ENCODE data around the gene HBM.
"Not testable (repeated sequence)": the region's sequence is repeated elsewhere in the genome, so short reads cannot be mapped to it uniquely, and the experiment has no call there.

The HBM gene

DNA sequence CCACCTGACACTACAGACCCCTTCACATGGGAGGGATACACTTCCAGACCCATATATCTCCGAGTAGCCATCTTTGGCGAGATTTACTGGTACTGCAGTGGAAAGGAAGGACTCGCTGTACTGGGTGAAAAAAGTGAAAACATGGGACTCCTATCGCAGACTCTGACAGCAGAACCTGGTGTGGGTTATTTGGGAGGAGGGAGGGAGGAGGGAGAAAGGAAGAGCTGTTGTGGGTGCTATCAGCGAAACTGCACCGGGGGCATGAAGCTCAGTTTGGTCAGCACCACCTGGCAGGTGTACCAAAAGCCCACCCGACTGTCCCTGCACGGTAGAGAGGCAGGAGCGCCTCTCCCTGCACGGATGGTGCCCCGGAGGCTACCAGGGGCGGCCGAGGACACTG is 19.4 kb downstream of the HBM start:
- no peak for ATAC-seq
- no peak for DNase-seq

- DNase-seq = no peak
- no peak for ATAC-seq
Observed at GRCh38 chr16:185691-186090, 19.9 kb downstream of the HBM start.

DNA sequence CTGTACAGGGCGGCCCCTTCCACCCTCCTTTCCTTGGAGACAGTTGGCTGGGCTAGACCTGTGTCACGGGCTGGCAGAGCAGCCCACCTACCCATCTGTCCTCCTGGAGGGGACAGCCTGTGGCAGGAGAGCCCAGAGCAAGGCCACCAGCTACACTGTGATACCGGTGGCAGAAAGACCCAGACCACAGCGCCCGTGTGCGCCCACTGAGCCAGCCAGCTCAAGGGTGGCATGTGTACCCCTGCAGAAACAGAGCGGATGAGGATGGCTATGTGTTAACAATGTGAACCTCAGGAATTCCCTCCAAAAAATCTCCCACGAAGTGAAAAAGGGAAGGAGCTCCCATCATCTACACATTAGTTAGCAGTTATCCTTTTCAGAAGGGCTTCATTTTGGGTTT is 21.6 kb downstream of the HBM start:
- ATAC-seq = no peak
- no peak for DNase-seq

GRCh38 chr16:188674-189073 is 22.9 kb downstream of the HBM start:
- ATAC-seq (peak; percentile 48), DNase-seq (no peak)

DNA sequence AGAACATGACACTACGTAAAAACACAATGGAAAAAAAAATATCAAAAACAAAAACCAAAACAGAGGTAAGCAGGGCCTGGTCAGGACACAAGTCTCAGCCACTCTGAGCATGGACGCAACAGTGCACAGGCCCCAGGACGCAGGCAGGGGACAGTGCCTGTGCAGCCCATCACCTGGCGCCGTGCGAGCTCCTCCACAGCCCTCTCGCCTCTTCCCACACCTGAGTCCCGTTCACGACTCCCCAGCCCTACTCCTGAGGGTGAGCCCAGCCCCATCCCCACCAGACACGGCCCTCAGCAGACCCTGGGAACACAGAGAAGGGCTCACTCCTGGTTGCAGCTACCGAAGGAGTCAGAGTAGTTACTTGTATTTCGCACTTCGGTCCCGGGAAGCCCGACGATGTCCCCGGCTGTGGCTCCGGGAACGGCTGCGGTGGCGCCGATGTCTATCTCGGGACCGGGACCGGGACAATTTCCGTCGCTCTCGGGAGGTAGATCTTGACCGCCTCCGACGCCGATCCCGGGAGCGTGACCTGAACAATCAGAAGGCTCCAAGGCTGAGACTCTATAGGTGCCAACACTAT is 23.9 kb downstream of the HBM start:
- ATAC-seq (no peak), DNase-seq (no peak)

GRCh38 chr16:191831-192230 is 26.1 kb downstream of the HBM start:
- ATAC-seq = no peak

GRCh38 chr16:192686-193085 is 26.9 kb downstream of the HBM start:
- ATAC-seq (no peak), DNase-seq (no peak)

More at GRCh38 chr16:191831-192230, 26.1 kb downstream of the HBM start:
- DNase-seq = no peak

DNA sequence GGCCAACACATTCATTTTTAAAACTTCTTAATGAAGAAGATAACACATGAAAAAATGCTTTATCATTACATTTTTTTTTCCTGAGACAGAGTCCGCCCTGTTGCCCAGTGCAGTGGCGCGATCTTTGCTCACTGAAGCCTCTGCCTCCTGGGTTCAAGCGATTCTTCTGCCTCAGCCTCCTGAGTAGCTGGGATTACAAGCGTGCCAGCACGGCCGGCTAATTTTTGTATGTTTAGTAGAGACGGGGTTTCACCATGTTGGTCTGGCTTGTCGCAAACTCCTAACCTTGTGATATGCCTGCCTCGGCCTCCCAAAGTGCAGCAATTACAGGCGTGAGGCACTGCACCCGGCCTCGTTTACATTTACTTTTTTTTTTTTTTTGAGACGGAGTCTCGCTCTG is 27.7 kb downstream of the HBM start:
- no peak for ATAC-seq

GRCh38 chr16:194516-194915 is 28.7 kb downstream of the HBM start:
- no peak for DNase-seq
- ATAC-seq = no peak

More for the DNA sequence above, 27.7 kb downstream of the HBM start:
- no peak for DNase-seq

- DNase-seq = no peak
- no peak for ATAC-seq
Observed at GRCh38 chr16:200388-200787, 34.6 kb downstream of the HBM start.

- ATAC-seq = no peak
- DNase-seq = no peak
Observed at GRCh38 chr16:203246-203645, 37.5 kb downstream of the HBM start.

DNA sequence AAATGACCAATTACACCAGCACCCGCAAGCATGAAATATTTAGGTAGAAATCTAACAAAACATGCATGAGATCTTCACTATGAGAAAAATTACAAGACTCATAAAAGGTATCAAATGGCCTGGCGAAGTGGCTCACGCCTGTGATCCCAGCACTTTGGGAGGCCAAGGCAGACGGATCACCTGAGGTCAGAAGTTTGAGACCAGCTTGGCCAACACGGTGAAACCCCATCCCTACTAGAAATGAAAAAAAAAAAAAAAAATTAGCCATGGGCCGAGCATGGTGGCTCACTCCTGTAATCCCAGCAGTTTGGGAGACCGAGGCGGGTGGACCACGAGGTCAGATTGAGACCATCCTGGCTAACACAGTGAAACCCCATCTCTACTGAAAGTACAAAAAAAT is 38.3 kb downstream of the HBM start:
- not testable (repeated sequence) for DNase-seq, ATAC-seq

DNA sequence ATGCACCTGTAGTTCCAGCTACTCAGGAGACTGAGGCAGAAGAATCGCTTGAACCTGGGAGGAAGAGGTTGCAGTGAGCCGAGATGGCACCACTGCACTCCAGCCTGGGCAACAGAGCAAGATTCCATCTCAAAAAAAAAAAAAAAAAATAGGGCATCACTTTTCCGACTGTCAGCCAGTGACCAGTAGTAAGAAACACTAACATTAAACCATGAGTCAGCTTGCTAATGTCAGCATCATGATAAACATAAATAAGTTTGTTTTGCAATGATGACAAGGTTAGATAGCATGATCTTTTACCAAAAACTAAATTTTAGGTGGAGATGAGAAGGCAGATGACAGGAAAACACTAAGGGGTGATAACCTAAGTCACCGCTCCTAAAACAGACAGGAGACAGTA is 43.6 kb downstream of the HBM start:
- not testable (repeated sequence) for ATAC-seq, DNase-seq

DNA sequence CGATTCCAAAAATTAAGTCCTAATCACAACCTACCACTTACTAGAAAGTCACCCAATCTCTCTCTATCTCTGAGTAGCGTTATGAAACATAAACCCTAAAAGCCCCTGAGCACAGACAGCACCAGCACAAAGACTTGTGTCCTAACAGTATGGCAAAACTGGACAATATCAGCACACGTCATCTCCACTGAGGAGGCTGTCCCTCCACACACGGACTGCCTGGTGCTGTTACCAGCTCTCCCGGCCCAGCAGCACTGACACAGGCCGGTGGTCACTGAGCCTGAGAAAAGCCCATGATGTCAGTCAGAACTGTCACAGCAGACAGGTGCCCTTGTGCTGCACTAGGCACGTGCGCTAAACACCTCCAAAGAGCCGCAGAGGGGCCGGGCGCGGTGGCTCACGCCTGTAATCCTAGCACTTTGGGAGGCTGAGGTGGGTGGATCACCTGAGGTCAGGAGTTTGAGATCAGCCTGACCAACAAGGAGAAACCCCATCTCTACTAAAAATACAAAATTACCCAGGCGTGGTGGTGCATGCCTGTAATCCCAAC is 45.9 kb downstream of the HBM start:
- DNase-seq, ATAC-seq: not testable (repeated sequence)

GRCh38 chr16:212999-213398 is 47.2 kb downstream of the HBM start:
- ATAC-seq (no peak), DNase-seq (no peak)

Measured in stimulated activated naive CD8-positive, alpha-beta T cell treated with anti-CD3 and anti-CD28 coated beads, Interleukin-15, Interleukin-2, amounts not matched to agents 100 U/mL and 50 U/mL, for 24 hours (primary cell).